Measurements from ENCODE around the gene PLEKHA7. TPM values are rescaled to one million over a fixed set of nuclear protein-coding genes. Genes with fewer than 3 reads are reported as not detected.

PLEKHA7 gene
- total and polyA plus RNA-seq, 2 of the 8 experiments (the other 6 are each of a cell fraction or from before 2014, with no cell fraction given), result 11.4 to 25.6 TPM

DNA sequence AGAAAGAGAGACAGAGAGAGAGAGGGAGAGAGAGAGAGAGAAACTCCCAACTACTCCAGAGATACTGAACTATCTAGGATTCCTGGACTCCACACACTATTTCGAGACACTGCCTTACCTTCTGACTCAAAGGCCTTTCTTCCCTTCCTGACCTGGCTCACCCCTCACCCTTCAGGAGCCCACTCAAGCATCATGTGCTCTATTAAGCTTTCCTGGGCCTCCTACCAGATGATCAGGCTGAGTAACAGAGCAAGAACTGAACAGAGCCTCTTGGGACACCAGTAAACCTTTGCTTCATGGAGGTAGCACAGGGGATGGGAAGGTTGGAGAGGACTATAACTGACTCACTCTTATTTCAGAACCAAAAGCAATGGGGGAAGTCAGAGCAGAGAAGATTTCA is 31.4 kb downstream of the PLEKHA7 start:
- Histone ChIP-seq H2BK120ac (replicated peaks; ENCODE audit: low read depth, low read length) (no peak overlapping the region), H3K4ac (replicated peaks; ENCODE audit: insufficient read length, low read depth, low read length) (no peak overlapping the region), H2AFZ (ENCODE audit: low read length) (no peak overlapping the region), H3K79me1 (ENCODE audit: low read depth, low read length) (peaks cover 16% of the 10 kb centered on the region), H3K36me3 (ENCODE audit: control insufficient read depth in 2 of 4, insufficient read depth in 4 of 4, low read length in 3 of 4) (no peaks in the 10 kb centered on the region), H2BK5ac (ENCODE audit: low read depth, low read length) (no peak overlapping the region), H2BK12ac (ENCODE audit: low read depth, low read length) (0 out of 2 replicates have a peak overlapping the region, but pooled peaks have one; percentile 19), H4K8ac (ENCODE audit: extremely low read depth, insufficient read depth, low read length) (no peak overlapping the region), H2AK5ac (ENCODE audit: low read depth, low read length) (no peak overlapping the region), H3K23me2 (ENCODE audit: low read depth, low read length) (no peaks in the 10 kb centered on the region), H3K27me3 (replicated peaks in 1 of 4; ENCODE audit: control insufficient read depth in 3 of 4, extremely low read depth in 1 of 4, insufficient read depth in 3 of 4, low read length in 3 of 4) (no peaks in the 10 kb centered on the region), H2BK15ac (ENCODE audit: low read length) (no peak overlapping the region), H3K18ac (ENCODE audit: extremely low read depth, low read length) (no peak overlapping the region), H3K4me1 (replicated peaks in 1 of 4; ENCODE audit: control insufficient read depth in 3 of 4, insufficient read depth in 4 of 4, low read length in 3 of 4) (peaks cover 18 to 43% (median 29%) of the 10 kb centered on the region in 4 experiments), H4K20me1 (replicated peaks in 1 of 2; ENCODE audit: control insufficient read depth in 1 of 2, insufficient read depth in 2 of 2, low read length in 2 of 2) (peaks cover 0 to 5% of the 10 kb centered on the region in 2 experiments), H3K9me3 (ENCODE audit: insufficient read depth in 2 of 2, low read depth in 1 of 2, low read length in 1 of 2) (no peaks in the 10 kb centered on the region), H3K27ac (ENCODE audit: low read depth, low read length) (no peak overlapping the region; the same call in 1 of the 2 replicates), H2BK20ac (ENCODE audit: low read length) (no peak overlapping the region), H3K23ac (ENCODE audit: insufficient read length) (no peak overlapping the region), H3K4me3 (ENCODE audit: extremely low read depth in 1 of 4, insufficient read depth in 2 of 4, low read depth in 3 of 4, low read length in 4 of 4) (no peak overlapping the region), H3K9ac (replicated peaks in 1 of 4; ENCODE audit: extremely low read depth in 1 of 4, low read depth in 3 of 4, low read length in 3 of 4) (no peak overlapping the region), H3K79me2 (ENCODE audit: control insufficient read depth in 1 of 2, insufficient read depth in 2 of 2, low read length in 2 of 2) (peaks cover 0 to 34% of the 10 kb centered on the region in 2 experiments; a peak in 3 of 4 replicates), H3K56ac (replicated peaks; ENCODE audit: insufficient read length, low read depth, low read length) (no peak overlapping the region), H4K5ac (ENCODE audit: insufficient read length, low read depth, low read length) (no peak overlapping the region), H3K4me2 (ENCODE audit: insufficient read depth in 1 of 2, low read depth in 2 of 2, low read length in 2 of 2) (no peak overlapping the region), H3K14ac (ENCODE audit: insufficient read length) (no peak overlapping the region), H4K91ac (replicated peaks; ENCODE audit: insufficient read length, low read length) (no peak overlapping the region)
- no peak for TF ChIP-seq BCL11A (IDR thresholded peaks at IDR 0.05; ENCODE audit: low read depth in 2 of 2, low read length in 2 of 2)
- TF ChIP-seq NRF1 (IDR thresholded peaks at IDR 0.05; ENCODE audit: low read depth, low read length), result no peak
- TF ChIP-seq BACH1 (IDR thresholded peaks at IDR 0.05; ENCODE audit: low read length), result no peak
- WGBS, 2 experiments (ENCODE audit: extremely low coverage in 1 of 2, insufficient coverage in 1 of 2, insufficient read length in 1 of 2, insufficient replicate concordance in 2 of 2, low coverage in 1 of 2, low lambda C conversion rate in 2 of 2, missing lambda C conversion rate in 1 of 2), result 83% methylated on average over 1 of the region's 1 CpG; no CpG with 5 or more reads in 1 of the 2 experiments
- DNase-seq (ENCODE audit: low read depth in 1 of 2, low spot score in 2 of 2), result no peak
- ChIA-PET POLR2A (ENCODE audit: partially characterized antibody) (interaction anchor here (1.3 kb wide), 1 partner anchor 52 kb away, joined by 3 read pairs; no protein-coding TSS in a partner anchor), CTCF (ENCODE audit: partially characterized antibody) (interaction anchor here (0.7 to 2.6 kb wide), 8 partner anchors 13 to 197 kb away, joined by 3 to 9 read pairs (median 4); no protein-coding TSS in a partner anchor)
- FAIRE-seq, result no peak
